Measurements from ENCODE around the gene TPGS1.

TPGS1 gene

DNA sequence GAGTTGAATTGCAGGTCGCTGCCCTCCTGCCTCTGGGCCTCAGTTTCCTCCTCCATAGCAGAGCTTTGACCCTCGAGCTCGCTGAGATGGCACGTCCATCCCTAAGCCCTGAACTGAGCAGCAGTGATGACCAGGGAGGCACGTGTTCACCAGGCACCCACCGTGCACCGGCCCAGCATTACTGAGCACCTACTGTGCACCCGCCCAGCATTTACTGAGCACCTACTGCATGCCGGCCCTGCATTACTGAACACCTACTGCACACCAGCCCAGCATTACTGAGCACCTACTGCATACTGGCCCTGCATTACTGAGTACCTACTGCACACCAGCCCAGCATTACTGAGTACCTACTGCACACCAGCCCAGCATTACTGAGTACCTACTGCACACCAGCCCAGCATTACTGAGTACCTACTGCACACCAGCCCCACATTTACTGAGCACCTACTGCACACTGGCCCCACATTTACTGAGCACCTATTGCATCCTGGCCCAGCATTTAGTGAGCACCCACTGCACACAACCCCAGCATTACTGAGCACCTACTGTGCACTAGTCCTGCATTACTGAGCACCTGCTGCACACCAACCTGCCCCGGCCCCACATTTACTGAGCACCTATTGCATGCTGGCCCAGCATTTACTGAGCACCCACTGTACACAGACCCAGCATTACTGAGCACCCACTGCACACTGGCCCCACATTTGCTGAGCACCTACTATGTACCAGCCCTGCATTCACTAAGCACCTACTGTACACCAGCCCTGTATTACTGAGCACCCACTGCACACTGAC lies 6.3 kb downstream of the TPGS1 start:
- TF ChIP-seq CTCF (IDR thresholded peaks at IDR 0.05; ENCODE audit: borderline replicate concordance, control extremely low read depth, extremely low read depth, insufficient read depth, missing control alignments), result no peak
- in situ Hi-C loops (cut with MboI; ENCODE audit: low sequenced_read_pairs, unreplicated experiment), result no loop called here
- no peak for DNase-seq (ENCODE audit: low spot score)

GRCh38 chr19:514166-514663 lies 6.9 kb downstream of the TPGS1 start:
- DNase-seq (ENCODE audit: low spot score), result no peak
- no peak for TF ChIP-seq CTCF (IDR thresholded peaks at IDR 0.05; ENCODE audit: borderline replicate concordance, control extremely low read depth, extremely low read depth, insufficient read depth, missing control alignments)
- in situ Hi-C loops (cut with MboI; ENCODE audit: low sequenced_read_pairs, unreplicated experiment), result no loop called here

- TF ChIP-seq CTCF (IDR thresholded peaks at IDR 0.05; ENCODE audit: borderline replicate concordance, control extremely low read depth, extremely low read depth, insufficient read depth, missing control alignments), result no peak
- in situ Hi-C loops (cut with MboI; ENCODE audit: low sequenced_read_pairs, unreplicated experiment), result no loop called here
- no peak for DNase-seq (ENCODE audit: low spot score)
These were observed 10.7 kb downstream of the TPGS1 start for GRCh38 chr19:517721-518597.

DNA sequence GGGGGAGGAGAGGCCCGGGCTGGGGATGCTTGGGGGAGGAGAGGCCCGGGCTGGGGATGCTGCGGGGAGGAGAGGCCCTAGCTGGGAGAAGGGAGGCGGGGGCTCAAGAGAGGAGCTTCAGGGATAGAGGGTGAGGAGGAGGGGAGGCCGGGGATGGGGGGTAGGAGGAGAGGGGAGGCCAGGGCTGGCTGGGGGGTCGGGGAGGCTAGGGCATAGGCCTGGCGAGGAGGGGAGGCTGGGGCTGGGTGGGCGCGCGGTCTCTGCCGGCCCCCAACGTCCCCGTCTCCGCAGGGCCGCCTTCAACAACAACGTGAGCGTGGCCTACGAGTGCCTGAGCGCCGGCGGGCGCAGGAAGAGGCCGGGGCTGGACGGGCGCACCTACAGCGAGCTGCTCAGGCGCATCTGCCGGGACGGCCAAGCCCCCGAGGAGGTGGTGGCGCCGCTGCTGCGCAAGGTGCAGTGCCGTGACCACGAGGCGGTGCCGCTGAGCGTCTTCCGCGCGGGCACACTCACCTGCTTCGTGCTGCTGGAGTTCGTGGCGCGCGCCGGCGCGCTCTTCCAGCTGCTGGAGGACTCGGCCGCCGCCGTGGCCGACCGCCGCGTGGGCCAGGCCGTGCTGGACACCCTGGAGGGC lies 11.4 kb downstream of the TPGS1 start:
- TF ChIP-seq CTCF (IDR thresholded peaks at IDR 0.05; ENCODE audit: borderline replicate concordance, control extremely low read depth, extremely low read depth, insufficient read depth, missing control alignments), result no peak
- in situ Hi-C loops (cut with MboI; ENCODE audit: low sequenced_read_pairs, unreplicated experiment), result no loop called here
- no peak for DNase-seq (ENCODE audit: low spot score)

DNA sequence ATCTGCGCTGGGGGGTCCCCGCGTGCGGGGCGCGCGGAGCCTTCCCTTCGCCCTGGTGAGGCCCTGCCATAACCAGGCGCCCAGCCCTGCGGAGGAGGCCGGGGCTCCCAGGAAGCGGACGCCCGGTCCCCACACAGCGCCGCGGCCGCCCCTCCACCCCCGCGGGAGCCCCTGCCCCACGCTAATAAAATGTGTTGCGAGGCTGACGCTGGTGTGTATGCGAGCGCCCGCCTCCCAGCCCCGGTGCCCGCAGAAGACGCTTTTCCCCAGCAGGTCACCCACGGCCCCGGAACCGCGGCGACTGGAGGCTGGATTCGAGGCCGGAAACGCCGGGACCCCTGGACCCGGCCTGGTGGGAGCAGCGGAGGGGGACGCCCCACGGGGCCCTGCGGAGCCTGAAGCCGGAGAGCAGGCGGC lies 12.2 kb downstream of the TPGS1 start:
- no peak for DNase-seq (ENCODE audit: low spot score)
- no peak for TF ChIP-seq CTCF (IDR thresholded peaks at IDR 0.05; ENCODE audit: borderline replicate concordance, control extremely low read depth, extremely low read depth, insufficient read depth, missing control alignments)
- in situ Hi-C loops (cut with MboI; ENCODE audit: low sequenced_read_pairs, unreplicated experiment), result no loop called here

DNA sequence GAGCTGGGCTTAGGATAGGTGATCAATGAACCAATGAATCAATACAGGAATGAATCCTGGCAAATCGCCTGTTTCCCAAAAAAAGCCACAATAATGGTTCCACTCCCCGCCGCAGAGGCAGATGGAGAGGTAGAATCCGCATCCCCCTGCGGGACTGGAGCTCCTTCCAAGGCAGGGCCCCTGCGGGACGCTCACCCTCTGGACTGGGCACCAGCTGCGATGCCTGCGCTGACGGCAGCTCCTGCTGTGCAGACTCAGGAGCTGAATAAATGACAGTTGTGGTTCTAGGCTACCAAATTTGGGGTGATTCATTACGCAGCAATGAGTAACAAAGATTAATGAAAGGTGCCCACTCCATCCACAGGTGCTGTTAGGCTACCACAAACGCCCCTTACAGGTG lies 15.4 kb downstream of the TPGS1 start:
- DNase-seq (ENCODE audit: low spot score), result no peak
- in situ Hi-C loops (cut with MboI; ENCODE audit: low sequenced_read_pairs, unreplicated experiment), result no loop called here

More for the DNA sequence above, 15.4 kb downstream of the TPGS1 start:
- TF ChIP-seq CTCF (IDR thresholded peaks at IDR 0.05; ENCODE audit: borderline replicate concordance, control extremely low read depth, extremely low read depth, insufficient read depth, missing control alignments), result no peak
